ENCODE results near the gene KLHL5. TPM values are rescaled to one million over a fixed set of nuclear protein-coding genes. Genes with fewer than 3 reads are reported as not detected.

KLHL5 gene
- polyA plus RNA-seq, 1 donor from 2014 or later, result 33.8 TPM

- H3K79me2 ChIP-seq (replicated peaks; ENCODE audit: insufficient read depth, low read length), result no peaks in the 10 kb centered on the region
- no peaks in the 10 kb centered on the region for H3K9me2 ChIP-seq (ENCODE audit: insufficient read depth, low read length)
- no peak overlapping the region for H2AFZ ChIP-seq (ENCODE audit: low read depth, low read length)
- H4K20me1 ChIP-seq (ENCODE audit: insufficient read depth), result no peaks in the 10 kb centered on the region
- no peak for TF ChIP-seq EZH2 (IDR thresholded peaks at IDR 0.05; ENCODE audit: borderline replicate concordance, insufficient read depth, low read length, poor library complexity, severe bottlenecking)
- TF ChIP-seq REST (IDR thresholded peaks at IDR 0.05; ENCODE audit: borderline replicate concordance), result no peak
- TF ChIP-seq MXI1 (conservative IDR thresholded peaks at IDR 0.05; ENCODE audit: poor library complexity, severe bottlenecking), result no peak
- TF ChIP-seq POLR2AphosphoS5 (IDR thresholded peaks at IDR 0.05), result no peak
- TF ChIP-seq TAF1 (IDR thresholded peaks at IDR 0.05; ENCODE audit: low read depth), result no peak
- TF ChIP-seq CTCF (IDR thresholded peaks at IDR 0.05; ENCODE audit: poor library complexity, severe bottlenecking), result no peak
- TF ChIP-seq RAD21 (conservative IDR thresholded peaks at IDR 0.05), result no peak
- no peak for TF ChIP-seq EP300 (conservative IDR thresholded peaks at IDR 0.05; ENCODE audit: poor library complexity, severe bottlenecking)
- H3F3A ChIP-seq (ENCODE audit: insufficient read depth, low read length, poor library complexity, severe bottlenecking), result no peaks in the 10 kb centered on the region
- H3K9me3 ChIP-seq (ENCODE audit: low read length), result no peaks in the 10 kb centered on the region
- no peak overlapping the region for H3K9ac ChIP-seq (ENCODE audit: low read length)
- H3K4me3 ChIP-seq (ENCODE audit: low read length), result no peak overlapping the region
- no peaks in the 10 kb centered on the region for H3K36me3 ChIP-seq (ENCODE audit: insufficient read depth, low read length)
- no peak overlapping the region for H3K27ac ChIP-seq (ENCODE audit: low read length)
- no peak overlapping the region for H3K4me2 ChIP-seq (ENCODE audit: low read length)
- no peaks in the 10 kb centered on the region for H3K27me3 ChIP-seq (ENCODE audit: insufficient read depth, low read depth, low read length)
These were observed 22.9 kb upstream of the KLHL5 start for GRCh38 chr4:39039108-39039507.

GRCh38 chr4:39042366-39042765 lies 19.7 kb upstream of the KLHL5 start:
- Histone ChIP-seq H2AFZ (ENCODE audit: low read depth, low read length) (no peak overlapping the region), H3K27ac (ENCODE audit: low read length) (no peak overlapping the region)

More at GRCh38 chr4:39042366-39042765, 19.7 kb upstream of the KLHL5 start:
- Histone ChIP-seq H4K20me1 (ENCODE audit: insufficient read depth) (no peaks in the 10 kb centered on the region), H3K9me3 (ENCODE audit: low read length) (no peaks in the 10 kb centered on the region), H3K4me2 (ENCODE audit: low read length) (no peak overlapping the region), H3K9me2 (ENCODE audit: insufficient read depth, low read length) (no peaks in the 10 kb centered on the region), H3K27me3 (ENCODE audit: insufficient read depth, low read depth, low read length) (no peaks in the 10 kb centered on the region), H3K4me3 (ENCODE audit: low read length) (no peak overlapping the region), H3K36me3 (ENCODE audit: insufficient read depth, low read length) (no peaks in the 10 kb centered on the region), H3K79me2 (replicated peaks; ENCODE audit: insufficient read depth, low read length) (no peaks in the 10 kb centered on the region), H3K9ac (ENCODE audit: low read length) (no peak overlapping the region), H3F3A (ENCODE audit: insufficient read depth, low read length, poor library complexity, severe bottlenecking) (no peaks in the 10 kb centered on the region)
- no peak for TF ChIP-seq EP300 (conservative IDR thresholded peaks at IDR 0.05; ENCODE audit: poor library complexity, severe bottlenecking)
- TF ChIP-seq POLR2AphosphoS5 (IDR thresholded peaks at IDR 0.05), result no peak
- no peak for TF ChIP-seq EZH2 (IDR thresholded peaks at IDR 0.05; ENCODE audit: borderline replicate concordance, insufficient read depth, low read length, poor library complexity, severe bottlenecking)
- TF ChIP-seq REST (IDR thresholded peaks at IDR 0.05; ENCODE audit: borderline replicate concordance), result no peak
- TF ChIP-seq CTCF (IDR thresholded peaks at IDR 0.05; ENCODE audit: poor library complexity, severe bottlenecking), result no peak

Data from neural cell (in vitro differentiated cells).